Mucosa of descending colon (tissue), 3 donors: ENCODE measurements around the gene LDLRAD4. TPM values are rescaled to one million over a fixed set of nuclear protein-coding genes. Genes with fewer than 3 reads are reported as not detected.

Experiments
- ATAC-seq: fragments of 200-7000 bp; cut with Tn5 transposase; one replicate; pipeline ENCODE4 v1.9.1; 2020; ENCODE audit warnings: mild to moderate bottlenecking, moderate library complexity
- DNase-seq, 3 donors: peaks; one replicate each; pipeline ENCODE4 v3.0.0-alpha.2; 2020
- H3K36me3 ChIP-seq: fragments of 200-600 bp; one replicate; pipeline ENCODE4 v1.8.0; 2021; ENCODE audit warnings: low read depth, mild to moderate bottlenecking
- H3K4me1 ChIP-seq: fragments of 200-600 bp; one replicate; pipeline ENCODE4 v1.8.0; 2021; ENCODE audit warnings: low read depth, mild to moderate bottlenecking
- H3K4me3 ChIP-seq: fragments of 200-600 bp; one replicate; pipeline ENCODE4 v1.8.0; 2021; ENCODE audit warnings: mild to moderate bottlenecking
- H3K9me3 ChIP-seq: fragments of 200-600 bp; one replicate; pipeline ENCODE4 v1.8.0; 2021; ENCODE audit warnings: mild to moderate bottlenecking
- intact Hi-C, 2 donors: fragments of 100-400 bp; cut with DNase I in 1 of 2; cut with micrococcal nuclease in 1 of 2; formaldehyde crosslinking; loops; one replicate each; pipeline versions ENCODE4 v1.11.0 to v1.11.1; 2022; cut with DNase I, micrococcal nuclease
- total RNA-seq, 3 donors: library from RNA; stranded (reverse); fragmentation: NEBNext Ultra II Directional in 2 of 3; extraction: Animal tissue kit (Norgen Biotek cat#: 25700) in 2 of 3; gene quantifications; one replicate each; pipeline versions ENCODE4 v1.2.1 to v1.2.4, GENCODE V29; 2021 to 2023
- TF ChIP-seq, protein P1 (sequence below): fragments of 200-600 bp; IDR thresholded peaks from one replicate; pipeline ENCODE4 v1.8.0; 2022; ENCODE audit warnings: antibody characterized with exemption, mild to moderate bottlenecking
- donor health status: DM: no; HTN: no; CAD: no; lungs with moderate emphysema.
- donor health status: DM: no; HTN: no; CAD: no.
- donor health status: DM: no; HTN: yes; CAD: no.

Gene LDLRAD4
- total RNA-seq, 3 donors from 2014 or later: 36.8 to 41.0 (median 37.4) TPM

DNA sequence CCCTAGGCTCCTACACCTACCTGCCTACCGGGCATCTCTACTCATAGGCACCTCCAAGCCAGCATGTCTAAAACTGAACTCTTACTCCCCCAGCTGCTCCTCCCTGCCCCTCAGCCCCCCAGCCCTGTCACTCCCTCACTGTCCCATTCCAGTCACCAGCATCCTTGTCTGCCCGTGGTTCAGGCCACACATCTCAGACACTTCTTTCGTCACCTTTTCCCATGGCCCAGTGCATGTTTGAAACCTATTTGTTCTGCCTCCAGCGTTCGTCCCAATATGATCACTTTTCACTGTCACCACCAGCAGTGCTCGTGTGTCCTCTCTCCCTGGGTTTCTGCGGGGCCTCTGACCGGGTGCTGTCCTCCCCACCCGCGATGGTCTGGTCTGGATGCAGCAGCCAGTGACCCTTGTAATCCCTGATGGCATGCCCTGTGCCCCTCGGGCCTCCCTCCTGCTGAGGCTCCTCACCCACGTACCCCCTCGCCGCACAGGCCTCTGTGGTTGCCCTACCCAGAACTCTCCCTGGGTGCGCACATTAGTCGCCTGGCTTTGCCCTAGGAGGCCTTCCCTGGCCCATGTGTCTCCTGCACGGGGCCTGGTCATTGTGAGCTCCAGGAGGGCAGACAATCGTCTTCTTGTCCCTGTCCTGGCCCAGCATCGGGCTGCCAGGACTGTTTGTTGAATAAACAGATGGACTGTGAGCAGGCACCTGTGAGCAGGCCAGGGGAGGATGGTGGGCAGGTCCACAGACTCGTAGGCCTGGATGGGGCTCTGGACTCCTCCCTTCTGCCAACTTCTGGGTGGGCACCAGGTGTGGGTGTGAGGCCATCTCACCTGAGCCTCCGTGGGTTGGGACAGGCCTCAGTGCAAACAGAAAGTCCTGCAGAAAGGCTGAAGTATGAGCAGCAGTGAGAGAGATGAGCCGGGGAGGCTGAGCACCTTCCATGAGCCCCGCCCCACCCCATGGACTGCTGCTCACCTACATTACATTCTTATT, 15.5 kb downstream of the LDLRAD4 start:
- ATAC-seq: peak; percentile 43
- no peaks in the 10 kb centered on the region for H3K36me3 ChIP-seq
- intact Hi-C loops: no loop called here
- H3K4me3 ChIP-seq: no peak overlapping the region
- no peak for DNase-seq
- no peaks in the 10 kb centered on the region for H3K4me1 ChIP-seq
- no peaks in the 10 kb centered on the region for H3K9me3 ChIP-seq
- TF ChIP-seq, protein P1, sequence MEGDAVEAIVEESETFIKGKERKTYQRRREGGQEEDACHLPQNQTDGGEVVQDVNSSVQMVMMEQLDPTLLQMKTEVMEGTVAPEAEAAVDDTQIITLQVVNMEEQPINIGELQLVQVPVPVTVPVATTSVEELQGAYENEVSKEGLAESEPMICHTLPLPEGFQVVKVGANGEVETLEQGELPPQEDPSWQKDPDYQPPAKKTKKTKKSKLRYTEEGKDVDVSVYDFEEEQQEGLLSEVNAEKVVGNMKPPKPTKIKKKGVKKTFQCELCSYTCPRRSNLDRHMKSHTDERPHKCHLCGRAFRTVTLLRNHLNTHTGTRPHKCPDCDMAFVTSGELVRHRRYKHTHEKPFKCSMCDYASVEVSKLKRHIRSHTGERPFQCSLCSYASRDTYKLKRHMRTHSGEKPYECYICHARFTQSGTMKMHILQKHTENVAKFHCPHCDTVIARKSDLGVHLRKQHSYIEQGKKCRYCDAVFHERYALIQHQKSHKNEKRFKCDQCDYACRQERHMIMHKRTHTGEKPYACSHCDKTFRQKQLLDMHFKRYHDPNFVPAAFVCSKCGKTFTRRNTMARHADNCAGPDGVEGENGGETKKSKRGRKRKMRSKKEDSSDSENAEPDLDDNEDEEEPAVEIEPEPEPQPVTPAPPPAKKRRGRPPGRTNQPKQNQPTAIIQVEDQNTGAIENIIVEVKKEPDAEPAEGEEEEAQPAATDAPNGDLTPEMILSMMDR: no peak

- Histone ChIP-seq H3K4me3 (no peak overlapping the region), H3K9me3 (no peaks in the 10 kb centered on the region), H3K4me1 (no peaks in the 10 kb centered on the region), H3K36me3 (no peaks in the 10 kb centered on the region)
- intact Hi-C loops: no loop called here
- DNase-seq (no peak), ATAC-seq (no peak)
- TF ChIP-seq, protein P1: no peak
These were observed 16.9 kb downstream of the LDLRAD4 start for GRCh38 chr18:13235421-13235831.

DNA sequence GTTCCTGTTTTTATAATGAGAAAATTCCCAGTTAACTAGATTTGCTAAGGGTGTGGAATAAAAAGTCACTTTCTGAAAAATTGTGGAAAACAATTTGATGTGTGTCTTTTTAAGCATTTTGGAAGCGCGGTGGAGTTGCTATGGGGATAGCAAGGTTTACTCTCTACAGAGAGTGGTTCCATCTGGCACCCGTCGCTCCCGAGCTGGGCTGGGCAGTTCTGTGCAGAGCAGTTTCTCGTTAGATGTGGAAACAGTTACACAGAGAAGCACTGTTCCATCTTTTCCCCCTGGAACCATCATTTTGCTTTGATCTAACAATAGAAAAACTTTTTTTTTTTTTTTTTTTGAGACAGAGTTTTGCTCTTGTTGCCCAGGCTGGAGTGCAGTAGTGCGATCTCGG, 17.4 kb downstream of the LDLRAD4 start:
- Histone ChIP-seq H3K4me1 (no peaks in the 10 kb centered on the region), H3K9me3 (no peaks in the 10 kb centered on the region), H3K36me3 (no peaks in the 10 kb centered on the region), H3K4me3 (no peak overlapping the region)
- DNase-seq: peak in 1 of 3 donors; percentile 33
- ATAC-seq: peak; percentile 44
- intact Hi-C loops: no loop called here
- TF ChIP-seq, protein P1: no peak

GRCh38 chr18:13236411-13236810, 17.9 kb downstream of the LDLRAD4 start:
- DNase-seq (no peak), ATAC-seq (no peak)
- no peak overlapping the region for H3K4me3 ChIP-seq
- no peaks in the 10 kb centered on the region for H3K9me3 ChIP-seq
- no peaks in the 10 kb centered on the region for H3K36me3 ChIP-seq
- TF ChIP-seq, protein P1: no peak
- intact Hi-C loops: no loop called here
- H3K4me1 ChIP-seq: no peaks in the 10 kb centered on the region

- TF ChIP-seq, protein P1: no peak
- no peaks in the 10 kb centered on the region for H3K36me3 ChIP-seq
- intact Hi-C loops: no loop called here
- H3K4me1 ChIP-seq: no peaks in the 10 kb centered on the region
- DNase-seq (no peak), ATAC-seq (no peak)
- no peaks in the 10 kb centered on the region for H3K9me3 ChIP-seq
- no peak overlapping the region for H3K4me3 ChIP-seq
These were observed 18.5 kb downstream of the LDLRAD4 start for GRCh38 chr18:13237073-13237472.
